DND-41 (cell line): ENCODE data around the gene LSMEM2.

Source experiments
- EZH2 ChIP-seq: IDR thresholded peaks from 3 replicates; pipeline ENCODE4 v1.6.1; 2012; ENCODE audit warnings: borderline replicate concordance, low read depth, mild to moderate bottlenecking, moderate library complexity, low read length, inconsistent platforms; ENCODE audit not compliant: severe bottlenecking
- TF ChIP-seq, protein P1 (sequence below): IDR thresholded peaks from 2 replicates; pipeline ENCODE4 v1.5.1; 2012; ENCODE audit warnings: borderline replicate concordance, low read length, moderate library complexity, mild to moderate bottlenecking; ENCODE audit not compliant: poor library complexity, severe bottlenecking; ENCODE audit errors: extremely low read depth

GRCh38 chr3:50229490-50229889 is 49.4 kb upstream of the LSMEM2 start:
- TF ChIP-seq, protein P1, sequence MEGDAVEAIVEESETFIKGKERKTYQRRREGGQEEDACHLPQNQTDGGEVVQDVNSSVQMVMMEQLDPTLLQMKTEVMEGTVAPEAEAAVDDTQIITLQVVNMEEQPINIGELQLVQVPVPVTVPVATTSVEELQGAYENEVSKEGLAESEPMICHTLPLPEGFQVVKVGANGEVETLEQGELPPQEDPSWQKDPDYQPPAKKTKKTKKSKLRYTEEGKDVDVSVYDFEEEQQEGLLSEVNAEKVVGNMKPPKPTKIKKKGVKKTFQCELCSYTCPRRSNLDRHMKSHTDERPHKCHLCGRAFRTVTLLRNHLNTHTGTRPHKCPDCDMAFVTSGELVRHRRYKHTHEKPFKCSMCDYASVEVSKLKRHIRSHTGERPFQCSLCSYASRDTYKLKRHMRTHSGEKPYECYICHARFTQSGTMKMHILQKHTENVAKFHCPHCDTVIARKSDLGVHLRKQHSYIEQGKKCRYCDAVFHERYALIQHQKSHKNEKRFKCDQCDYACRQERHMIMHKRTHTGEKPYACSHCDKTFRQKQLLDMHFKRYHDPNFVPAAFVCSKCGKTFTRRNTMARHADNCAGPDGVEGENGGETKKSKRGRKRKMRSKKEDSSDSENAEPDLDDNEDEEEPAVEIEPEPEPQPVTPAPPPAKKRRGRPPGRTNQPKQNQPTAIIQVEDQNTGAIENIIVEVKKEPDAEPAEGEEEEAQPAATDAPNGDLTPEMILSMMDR = no peak
- no peak for TF ChIP-seq EZH2
